GM12878 (cell line): ENCODE measurements around the gene COG4. TPM values are rescaled to one million over a fixed set of nuclear protein-coding genes. Genes with fewer than 3 reads are reported as not detected.

Source experiments
- ATAC-seq: fragments of 200-7000 bp; cut with Tn5 transposase; 3 replicates; pipeline ENCODE4 v1.9.1; 2020; ENCODE audit warnings: mild to moderate bottlenecking, moderate library complexity
- BruUV-seq: library from RNA; stranded (reverse); fragments of 400-500 nt; replicated peaks from 2 replicates; lab custom pipeline; 2021; lab: Mats Ljungman, UMichigan
- CTCF ChIA-PET: fragments of 300-600 bp; sonication (Branson Sonifier 250); formaldehyde crosslinking; extraction: SDS; loops from one replicate; lab custom pipeline; 2021; ENCODE audit warnings: inconsistent platforms; lab: Yijun Ruan, JAX
- POLR2A ChIA-PET: fragments of 350-600 bp; formaldehyde crosslinking; extraction: SDS; loops from one replicate; lab custom pipeline; 2021; ENCODE audit warnings: inconsistent platforms; lab: Charles Lee
- RAD21 ChIA-PET: fragments of 300-600 bp; sonication (Branson Sonifier 250); formaldehyde crosslinking; loops from one replicate; lab custom pipeline; 2023; ENCODE audit warnings: antibody characterized with exemption; ENCODE audit not compliant: unreplicated experiment; lab: Charles Lee
- SMC1A ChIA-PET: fragments of 300-600 bp; sonication (Branson Sonifier 250); formaldehyde crosslinking; loops from one replicate; lab custom pipeline; 2023; ENCODE audit not compliant: unreplicated experiment, uncharacterized antibody; lab: Charles Lee
- DNase-seq: peaks from one replicate; pipeline ENCODE4 v3.0.0-alpha.2; 2011; ENCODE audit warnings: low read depth, low spot score
- FAIRE-seq: peaks from 3 replicates; lab custom pipeline; 2011; peaks lifted over from hg19 to GRCh38; lab: Jason Lieb, UNC
- H2AFZ ChIP-seq: 2 replicates; pipeline ENCODE4 v1.6.0; 2011; ENCODE audit warnings: low read depth, low read length, control low read depth; ENCODE audit not compliant: control insufficient read depth
- H3K27ac ChIP-seq: 2 replicates; pipeline ENCODE4 v1.5.1; 2011; ENCODE audit warnings: control low read depth; ENCODE audit not compliant: control insufficient read depth, insufficient read depth
- H3K27me3 ChIP-seq, 2 experiments: replicated peaks in 1 of 2; 2 replicates each; pipeline versions ENCODE4 v1.6.0 to v1.6.1; 2011; ENCODE audit warnings: low read length in 1 of 2; ENCODE audit not compliant: control insufficient read depth in 2 of 2, insufficient read depth in 2 of 2
- H3K36me3 ChIP-seq, 2 experiments: 2 replicates each; pipeline ENCODE4 v1.5.1; 2011; ENCODE audit warnings: low read length in 1 of 2; ENCODE audit not compliant: control insufficient read depth in 2 of 2, insufficient read depth in 2 of 2
- H3K4me1 ChIP-seq: 2 replicates; pipeline ENCODE4 v1.6.1; 2011; ENCODE audit warnings: mild to moderate bottlenecking, low read length, moderate library complexity, mixed read lengths; ENCODE audit not compliant: control insufficient read depth, insufficient read depth
- H3K4me2 ChIP-seq: 2 replicates; pipeline ENCODE4 v1.6.0; 2011; ENCODE audit warnings: control low read depth; ENCODE audit not compliant: control insufficient read depth, insufficient read depth
- H3K4me3 ChIP-seq: fragments of 200-600 bp; sonication (generic); 2 replicates; pipeline ENCODE4 v1.5.1; 2016
- H3K79me2 ChIP-seq: 2 replicates; pipeline ENCODE4 v1.6.0; 2011; ENCODE audit warnings: low read length; ENCODE audit not compliant: control insufficient read depth, insufficient read depth
- H3K9ac ChIP-seq: 2 replicates; pipeline ENCODE4 v1.8.0; 2011; ENCODE audit warnings: low read length, control low read depth, mixed read lengths; ENCODE audit not compliant: control insufficient read depth, insufficient read depth
- H3K9me3 ChIP-seq: replicated peaks from 3 replicates; pipeline ENCODE4 v1.5.1; 2011; ENCODE audit warnings: mild to moderate bottlenecking, low read length; ENCODE audit not compliant: control insufficient read depth, insufficient read depth
- H4K20me1 ChIP-seq: 2 replicates; pipeline ENCODE4 v1.6.0; 2011; ENCODE audit not compliant: control insufficient read depth, insufficient read depth
- HDAC6 ChIP-seq: fragments of 200-600 bp; sonication (generic); IDR thresholded peaks from one replicate; pipeline ENCODE4 v1.8.0; 2017; ENCODE audit warnings: antibody characterized with exemption; ENCODE audit not compliant: unreplicated experiment
- LARP7 ChIP-seq: fragments of 450-650 bp; IDR thresholded peaks from 2 replicates; pipeline ENCODE4 v1.6.1; 2017; ENCODE audit warnings: mild to moderate bottlenecking
- MEF2B ChIP-seq: fragments of 450-650 bp; IDR thresholded peaks from 2 replicates; pipeline ENCODE4 v1.6.1; 2018; ENCODE audit warnings: mild to moderate bottlenecking, moderate library complexity; ENCODE audit not compliant: partially characterized antibody, poor library complexity, severe bottlenecking
- SMAD1 ChIP-seq: fragments of 450-650 bp; IDR thresholded peaks from 2 replicates; pipeline ENCODE4 v1.6.1; 2018; ENCODE audit warnings: mild to moderate bottlenecking, low read depth; ENCODE audit not compliant: partially characterized antibody
- STAT3 ChIP-seq: IDR thresholded peaks from 2 replicates; pipeline ENCODE4 v1.6.1; 2011; ENCODE audit warnings: low read depth, low read length, improper control_type of control experiment
- SUPT20H ChIP-seq: IDR thresholded peaks from 2 replicates; pipeline ENCODE4 v1.6.1; 2011; ENCODE audit warnings: low read depth, mild to moderate bottlenecking, low read length, moderate library complexity, borderline replicate concordance; ENCODE audit not compliant: control insufficient read depth
- YBX1 ChIP-seq: fragments of 450-650 bp; IDR thresholded peaks from 2 replicates; pipeline ENCODE4 v1.6.1; 2016; ENCODE audit warnings: antibody characterized with exemption
- WGBS: methylation state at CpG from one replicate; pipeline ENCODE4 v1.1.6; 2016; ENCODE audit warnings: low lambda C conversion rate; ENCODE audit not compliant: insufficient replicate concordance, insufficient coverage; ENCODE audit errors: missing lambda C conversion rate; 5-methylcytosine and 5-hydroxymethylcytosine counted together
- in situ Hi-C: fragments of 300-500 bp; cut with MboI; formaldehyde crosslinking; loops from 9 replicates; pipeline ENCODE4 v1.14.3; 2018; ENCODE audit warnings: mixed read lengths
- intact Hi-C: fragments of 100-400 bp; cut with micrococcal nuclease; formaldehyde crosslinking; loops from one replicate; pipeline ENCODE4 v1.14.2; 2022; ENCODE audit not compliant: unreplicated experiment
- polyA plus RNA-seq, 11 experiments: library from polyadenylated mRNA; depleted of rRNA in 4 of 11; unstranded in 6 of 11; stranded (reverse) in 5 of 11; fragments of >200 nt; fragmentation: Nextera tagmentation in 4 of 11; fragmentation: Illumina TruSeq in 1 of 11; extraction: Ambion mirVana in 4 of 11; extraction: Trizol in 1 of 11; gene quantifications; 1 replicate in 1 of 11; 2 replicates in 10 of 11; pipeline versions ENCODE4 v1.2.1 to v1.2.3, GENCODE V29; 2011 to 2016; ENCODE audit warnings: inconsistent platforms in 2 of 11, missing spikeins in 2 of 11, low read depth in 1 of 11
- total RNA-seq, 4 experiments: library from RNA; depleted of rRNA in 3 of 4; stranded (reverse); fragments of >200 nt in 3 of 4; fragmentation: Illumina TruSeq in 1 of 4; extraction: Trizol in 1 of 4; gene quantifications; 2 replicates each; pipeline versions ENCODE4 v1.2.1 to v1.2.3, GENCODE V29; 2013 to 2021
- TF ChIP-seq, protein P1 (sequence below): IDR thresholded peaks from 2 replicates; pipeline ENCODE4 v1.6.1; 2012; ENCODE audit warnings: mild to moderate bottlenecking, low read depth, low read length
- TF ChIP-seq, protein P2 (sequence below): IDR thresholded peaks from 2 replicates; pipeline ENCODE4 v1.6.1; 2012; ENCODE audit warnings: low read depth, low read length, improper control_type of control experiment
- TF ChIP-seq, protein P3 (sequence below): fragments of 450-650 bp; IDR thresholded peaks from 2 replicates; pipeline ENCODE4 v1.6.1; 2017; ENCODE audit warnings: mild to moderate bottlenecking, moderate library complexity
- TF ChIP-seq, protein P4 (sequence below): fragments of 450-650 bp; formaldehyde crosslinking; IDR thresholded peaks from 2 replicates; pipeline ENCODE4 v1.4.0; 2022; ENCODE audit warnings: mild to moderate bottlenecking, moderate library complexity

The COG4 gene
- total and polyA plus RNA-seq, 10 of the 15 experiments (the other 5 are each of a cell fraction or from before 2014, with no cell fraction given) = 7.0 to 57.7 (median 33.0) TPM

DNA sequence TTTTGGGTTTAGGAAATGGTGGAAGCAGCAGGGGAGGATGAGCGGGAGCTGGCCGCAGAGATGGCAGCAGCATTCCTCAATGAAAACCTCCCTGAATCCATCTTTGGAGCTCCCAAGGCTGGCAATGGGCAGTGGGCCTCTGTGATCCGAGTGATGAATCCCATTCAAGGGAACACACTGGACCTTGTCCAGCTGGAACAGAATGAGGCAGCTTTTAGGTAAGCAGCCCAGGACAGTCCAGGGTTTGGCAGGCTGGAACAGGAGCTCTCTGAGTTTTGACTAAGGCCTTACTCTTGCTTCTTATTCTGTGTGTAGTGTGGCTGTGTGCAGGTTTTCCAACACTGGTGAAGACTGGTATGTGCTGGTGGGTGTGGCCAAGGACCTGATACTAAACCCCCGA, 41.7 kb upstream of the COG4 start:
- in situ Hi-C loops = no loop called here
- Histone ChIP-seq H3K36me3 (peaks cover 47 to 68% of the 10 kb centered on the region in 2 experiments), H3K4me3 (no peak overlapping the region), H3K4me2 (no peak overlapping the region), H2AFZ (no peak overlapping the region), H3K9me3 (no peaks in the 10 kb centered on the region), H3K27me3 (no peaks in the 10 kb centered on the region), H4K20me1 (no peaks in the 10 kb centered on the region), H3K79me2 (no peaks in the 10 kb centered on the region; the same call in 1 of the 2 replicates), H3K4me1 (no peaks in the 10 kb centered on the region), H3K27ac (no peak overlapping the region), H3K9ac (no peak overlapping the region)
- ChIA-PET POLR2A (no interaction called here), CTCF (interaction anchor here (0.6 to 1.4 kb wide), 4 partner anchors 9 to 1074 kb away, joined by 3 to 4 read pairs (median 3); no protein-coding TSS in a partner anchor), SMC1A (interaction anchor here (0.5 to 1.5 kb wide), 4 partner anchors 19 to 49 kb away, joined by 3 to 6 read pairs (median 3); no protein-coding TSS in a partner anchor), RAD21 (no interaction called here)
- no peak for DNase-seq
- ATAC-seq = no peak
- no TSS peak for BruUV-seq
- intact Hi-C loops = no loop called here
- no peak for FAIRE-seq
- WGBS = 99% methylated on average over 4 of the region's 4 CpGs
- TF ChIP-seq, protein P1, sequence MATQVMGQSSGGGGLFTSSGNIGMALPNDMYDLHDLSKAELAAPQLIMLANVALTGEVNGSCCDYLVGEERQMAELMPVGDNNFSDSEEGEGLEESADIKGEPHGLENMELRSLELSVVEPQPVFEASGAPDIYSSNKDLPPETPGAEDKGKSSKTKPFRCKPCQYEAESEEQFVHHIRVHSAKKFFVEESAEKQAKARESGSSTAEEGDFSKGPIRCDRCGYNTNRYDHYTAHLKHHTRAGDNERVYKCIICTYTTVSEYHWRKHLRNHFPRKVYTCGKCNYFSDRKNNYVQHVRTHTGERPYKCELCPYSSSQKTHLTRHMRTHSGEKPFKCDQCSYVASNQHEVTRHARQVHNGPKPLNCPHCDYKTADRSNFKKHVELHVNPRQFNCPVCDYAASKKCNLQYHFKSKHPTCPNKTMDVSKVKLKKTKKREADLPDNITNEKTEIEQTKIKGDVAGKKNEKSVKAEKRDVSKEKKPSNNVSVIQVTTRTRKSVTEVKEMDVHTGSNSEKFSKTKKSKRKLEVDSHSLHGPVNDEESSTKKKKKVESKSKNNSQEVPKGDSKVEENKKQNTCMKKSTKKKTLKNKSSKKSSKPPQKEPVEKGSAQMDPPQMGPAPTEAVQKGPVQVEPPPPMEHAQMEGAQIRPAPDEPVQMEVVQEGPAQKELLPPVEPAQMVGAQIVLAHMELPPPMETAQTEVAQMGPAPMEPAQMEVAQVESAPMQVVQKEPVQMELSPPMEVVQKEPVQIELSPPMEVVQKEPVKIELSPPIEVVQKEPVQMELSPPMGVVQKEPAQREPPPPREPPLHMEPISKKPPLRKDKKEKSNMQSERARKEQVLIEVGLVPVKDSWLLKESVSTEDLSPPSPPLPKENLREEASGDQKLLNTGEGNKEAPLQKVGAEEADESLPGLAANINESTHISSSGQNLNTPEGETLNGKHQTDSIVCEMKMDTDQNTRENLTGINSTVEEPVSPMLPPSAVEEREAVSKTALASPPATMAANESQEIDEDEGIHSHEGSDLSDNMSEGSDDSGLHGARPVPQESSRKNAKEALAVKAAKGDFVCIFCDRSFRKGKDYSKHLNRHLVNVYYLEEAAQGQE = no peak
- TF ChIP-seq YBX1 (no peak), SUPT20H (no peak), SMAD1 (no peak), STAT3 (no peak), LARP7 (no peak), HDAC6 (no peak), MEF2B (no peak)
- TF ChIP-seq, protein P2, sequence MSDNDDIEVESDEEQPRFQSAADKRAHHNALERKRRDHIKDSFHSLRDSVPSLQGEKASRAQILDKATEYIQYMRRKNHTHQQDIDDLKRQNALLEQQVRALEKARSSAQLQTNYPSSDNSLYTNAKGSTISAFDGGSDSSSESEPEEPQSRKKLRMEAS = no peak
- TF ChIP-seq, protein P3, sequence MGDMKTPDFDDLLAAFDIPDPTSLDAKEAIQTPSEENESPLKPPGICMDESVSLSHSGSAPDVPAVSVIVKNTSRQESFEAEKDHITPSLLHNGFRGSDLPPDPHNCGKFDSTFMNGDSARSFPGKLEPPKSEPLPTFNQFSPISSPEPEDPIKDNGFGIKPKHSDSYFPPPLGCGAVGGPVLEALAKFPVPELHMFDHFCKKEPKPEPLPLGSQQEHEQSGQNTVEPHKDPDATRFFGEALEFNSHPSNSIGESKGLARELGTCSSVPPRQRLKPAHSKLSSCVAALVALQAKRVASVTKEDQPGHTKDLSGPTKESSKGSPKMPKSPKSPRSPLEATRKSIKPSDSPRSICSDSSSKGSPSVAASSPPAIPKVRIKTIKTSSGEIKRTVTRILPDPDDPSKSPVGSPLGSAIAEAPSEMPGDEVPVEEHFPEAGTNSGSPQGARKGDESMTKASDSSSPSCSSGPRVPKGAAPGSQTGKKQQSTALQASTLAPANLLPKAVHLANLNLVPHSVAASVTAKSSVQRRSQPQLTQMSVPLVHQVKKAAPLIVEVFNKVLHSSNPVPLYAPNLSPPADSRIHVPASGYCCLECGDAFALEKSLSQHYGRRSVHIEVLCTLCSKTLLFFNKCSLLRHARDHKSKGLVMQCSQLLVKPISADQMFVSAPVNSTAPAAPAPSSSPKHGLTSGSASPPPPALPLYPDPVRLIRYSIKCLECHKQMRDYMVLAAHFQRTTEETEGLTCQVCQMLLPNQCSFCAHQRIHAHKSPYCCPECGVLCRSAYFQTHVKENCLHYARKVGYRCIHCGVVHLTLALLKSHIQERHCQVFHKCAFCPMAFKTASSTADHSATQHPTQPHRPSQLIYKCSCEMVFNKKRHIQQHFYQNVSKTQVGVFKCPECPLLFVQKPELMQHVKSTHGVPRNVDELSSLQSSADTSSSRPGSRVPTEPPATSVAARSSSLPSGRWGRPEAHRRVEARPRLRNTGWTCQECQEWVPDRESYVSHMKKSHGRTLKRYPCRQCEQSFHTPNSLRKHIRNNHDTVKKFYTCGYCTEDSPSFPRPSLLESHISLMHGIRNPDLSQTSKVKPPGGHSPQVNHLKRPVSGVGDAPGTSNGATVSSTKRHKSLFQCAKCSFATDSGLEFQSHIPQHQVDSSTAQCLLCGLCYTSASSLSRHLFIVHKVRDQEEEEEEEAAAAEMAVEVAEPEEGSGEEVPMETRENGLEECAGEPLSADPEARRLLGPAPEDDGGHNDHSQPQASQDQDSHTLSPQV = no peak
- TF ChIP-seq, protein P4, sequence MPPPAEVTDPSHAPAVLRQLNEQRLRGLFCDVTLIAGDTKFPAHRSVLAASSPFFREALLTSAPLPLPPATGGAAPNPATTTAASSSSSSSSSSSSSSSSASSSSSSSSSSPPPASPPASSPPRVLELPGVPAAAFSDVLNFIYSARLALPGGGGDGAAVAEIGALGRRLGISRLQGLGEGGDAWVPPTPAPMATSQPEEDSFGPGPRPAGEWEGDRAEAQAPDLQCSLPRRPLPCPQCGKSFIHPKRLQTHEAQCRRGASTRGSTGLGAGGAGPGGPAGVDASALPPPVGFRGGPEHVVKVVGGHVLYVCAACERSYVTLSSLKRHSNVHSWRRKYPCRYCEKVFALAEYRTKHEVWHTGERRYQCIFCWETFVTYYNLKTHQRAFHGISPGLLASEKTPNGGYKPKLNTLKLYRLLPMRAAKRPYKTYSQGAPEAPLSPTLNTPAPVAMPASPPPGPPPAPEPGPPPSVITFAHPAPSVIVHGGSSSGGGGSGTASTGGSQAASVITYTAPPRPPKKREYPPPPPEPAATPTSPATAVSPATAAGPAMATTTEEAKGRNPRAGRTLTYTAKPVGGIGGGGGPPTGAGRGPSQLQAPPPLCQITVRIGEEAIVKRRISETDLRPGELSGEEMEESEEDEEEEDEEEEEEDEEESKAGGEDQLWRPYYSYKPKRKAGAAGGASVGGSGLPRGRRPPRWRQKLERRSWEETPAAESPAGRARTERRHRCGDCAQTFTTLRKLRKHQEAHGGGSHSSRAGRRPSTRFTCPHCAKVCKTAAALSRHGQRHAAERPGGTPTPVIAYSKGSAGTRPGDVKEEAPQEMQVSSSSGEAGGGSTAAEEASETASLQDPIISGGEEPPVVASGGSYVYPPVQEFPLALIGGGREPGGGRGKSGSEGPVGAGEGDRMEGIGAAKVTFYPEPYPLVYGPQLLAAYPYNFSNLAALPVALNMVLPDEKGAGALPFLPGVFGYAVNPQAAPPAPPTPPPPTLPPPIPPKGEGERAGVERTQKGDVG (CRISPR knock-in tag) = no peak
